Sigmoid colon (tissue), 4 donors: ENCODE results near the gene GINS3.

Source experiments
- CTCF ChIP-seq, 4 experiments: fragments of 450-650 bp in 3 of 4; fragments of 200-600 bp in 1 of 4; IDR thresholded peaks; one replicate each; pipeline ENCODE4 v1.5.1; 2016 to 2019; ENCODE audit warnings: antibody characterized with exemption in 4 of 4, mild to moderate bottlenecking in 3 of 4, moderate library complexity in 2 of 4
- EP300 ChIP-seq, 4 donors: sonication (generic); formaldehyde crosslinking; IDR thresholded peaks; one replicate each; pipeline ENCODE4 v1.6.1; 2017; ENCODE audit warnings: antibody characterized with exemption in 4 of 4
- POLR2A ChIP-seq, 2 donors: fragments of 450-650 bp; IDR thresholded peaks; one replicate each; pipeline ENCODE4 v1.6.1; 2016; ENCODE audit warnings: antibody characterized with exemption in 2 of 2, mild to moderate bottlenecking in 2 of 2, moderate library complexity in 2 of 2
- POLR2AphosphoS5 ChIP-seq, 4 donors: sonication (generic); formaldehyde crosslinking; IDR thresholded peaks; one replicate each; pipeline ENCODE4 v1.6.1; 2017; ENCODE audit warnings: antibody characterized with exemption in 4 of 4

- no peak for TF ChIP-seq CTCF (IDR thresholded peaks at IDR 0.05)
- no peak for TF ChIP-seq POLR2AphosphoS5 (IDR thresholded peaks at IDR 0.05)
- no peak for TF ChIP-seq POLR2A (IDR thresholded peaks at IDR 0.05)
- no peak for TF ChIP-seq EP300 (IDR thresholded peaks at IDR 0.05)
Observed at GRCh38 chr16:58378401-58378800, 13.9 kb upstream of the GINS3 start.
